Heart right ventricle (tissue), 16 donors: ENCODE data around the gene ABHD11. TPM values are rescaled to one million over a fixed set of nuclear protein-coding genes. Genes with fewer than 3 reads are reported as not detected.
A peak's percentile ranks its signal among the peaks of the same experiment; 100 is the strongest.

Experiments
- ATAC-seq, 8 donors: fragments of 200-7000 bp; cut with Tn5 transposase; one replicate each; pipeline ENCODE4 v1.9.1; 2020; ENCODE audit warnings: mild to moderate bottlenecking in 8 of 8, moderate library complexity in 8 of 8, moderate number of reproducible peaks in 1 of 8
- DNase-seq, 2 donors: peaks; one replicate each; pipeline ENCODE4 v3.0.0-alpha.2; 2020
- H3K27ac ChIP-seq, 10 donors: fragments of 200-600 bp; sonication (generic) in 2 of 10; one replicate each; pipeline versions ENCODE4 v1.5.0 to v1.8.0; 2020 to 2022; ENCODE audit warnings: mild to moderate bottlenecking in 3 of 10
- H3K27me3 ChIP-seq, 7 donors: fragments of 200-600 bp; one replicate each; pipeline ENCODE4 v1.8.0; 2021 to 2022; ENCODE audit warnings: mild to moderate bottlenecking in 2 of 7
- H3K36me3 ChIP-seq, 9 donors: fragments of 200-600 bp; sonication (generic) in 1 of 9; one replicate each; pipeline versions ENCODE4 v1.5.0 to v1.8.0; 2020 to 2022; ENCODE audit warnings: mild to moderate bottlenecking in 2 of 9
- H3K4me1 ChIP-seq, 9 donors: fragments of 200-600 bp; sonication (generic) in 1 of 9; one replicate each; pipeline versions ENCODE4 v1.5.0 to v1.8.0; 2020 to 2022; ENCODE audit warnings: mild to moderate bottlenecking in 4 of 9
- H3K4me3 ChIP-seq, 10 donors: fragments of 200-600 bp; sonication (generic) in 2 of 10; one replicate each; pipeline versions ENCODE4 v1.5.0 to v1.8.0; 2020 to 2022; ENCODE audit warnings: mild to moderate bottlenecking in 7 of 10, moderate library complexity in 2 of 10
- H3K9me3 ChIP-seq, 11 donors: fragments of 200-600 bp in 10 of 11; sonication (generic) in 2 of 11; one replicate each; pipeline versions ENCODE4 v1.5.0 to v1.8.0; 2013 to 2022; ENCODE audit warnings: mild to moderate bottlenecking in 2 of 11, control low read depth in 1 of 11, moderate library complexity in 1 of 11
- CTCF ChIP-seq, 9 donors: fragments of 200-600 bp; sonication (generic) in 2 of 9; IDR thresholded peaks; one replicate each; pipeline versions ENCODE4 v1.5.0 to v1.8.0; 2021 to 2022; ENCODE audit warnings: antibody characterized with exemption in 9 of 9, mild to moderate bottlenecking in 5 of 9, moderate library complexity in 1 of 9
- WGBS, 2 donors: extraction: QIAGEN DNeasy Blood & Tissue Kit; methylation state at CpG; one replicate each; pipeline ENCODE4 v1.1.7; 2013; ENCODE audit warnings: inconsistent platforms in 1 of 2; 5-methylcytosine and 5-hydroxymethylcytosine counted together
- intact Hi-C, 10 donors: fragments of 100-400 bp; cut with DNase I; formaldehyde crosslinking; loops; one replicate each; pipeline versions ENCODE4 v1.11.1 to v1.14.2; 2022
- polyA plus RNA-seq, 2 donors: library from polyadenylated mRNA; stranded (reverse); fragments of 200-250 nt; gene quantifications; one replicate each; pipeline ENCODE4 v1.2.3, GENCODE V29; 2013
- total RNA-seq, 10 donors: library from RNA; stranded (reverse); fragmentation: NEBNext Ultra II Directional in 3 of 10; extraction: Animal tissue kit (Norgen Biotek cat#: 25700) in 3 of 10; gene quantifications; one replicate each; pipeline versions ENCODE4 v1.2.1 to v1.2.4, GENCODE V29; 2021 to 2023
- donor health status: Arrhythmogenic right ventricular cardiomyopathy.
- donor health status: ischemic (EF 13 %, LVEDD 7.1; RV severe dilation, severe dysfunction).
- donor health status: healthy with polysubstance abuse.
- donor health status: DM: no; HTN: yes; CAD: no.
- donor health status: DM: no; HTN: no; CAD: no.
- donor health status: ischemic (EF 25% LVEDD 6.9; RV normal size, moderate dysfunction).
- donor health status: ischemic (EF 25% LVEDD 5.7; RV mildly dilated, moderate dysfunction).
- donor health status: healthy.
- donor health status: DM: yes; HTN: yes; CAD: no.
- donor health status: Ischemic cardiomyopathy.
- donor health status: ischemic (EF 35%, LVEDD 5.7; RV mildly dilated, moderate dysfunction).
- donor health status: nonischemic (EF 11% LVEDD 7.7; RV severe dilation, severe dysfunction).
- donor health status: DM: yes; HTN: yes; CAD: no.
- donor health status: PGD.
- donor health status: ischemic (EF 29% LVEDD 5.4; RV normal size, mild dysfunction).
- donor health status: nonischemic (EF 23%, LVEDD 6.1; RV moderate dilation, normal function).

The ABHD11 gene
- total and polyA plus RNA-seq, 12 donors: 20.0 to 36.8 (median 29.6) TPM

- intact Hi-C loops: no loop called here
- no peaks in the 10 kb centered on the region for H3K36me3 ChIP-seq
- peaks cover 13 to 82% (median 66%) of the 10 kb centered on the region in 7 donors for H3K27me3 ChIP-seq
- ATAC-seq: no peak
- H3K4me3 ChIP-seq: peak overlapping the region in 1 of 10 donors; percentile 7
- 61 to 63% methylated on average over 17 of the region's 17 CpGs for WGBS, 2 donors
- no peak for DNase-seq
- H3K9me3 ChIP-seq: no peaks in the 10 kb centered on the region
- peaks cover 0 to 19% (median 6%) of the 10 kb centered on the region in 9 donors for H3K4me1 ChIP-seq
- no peak for TF ChIP-seq CTCF (IDR thresholded peaks at IDR 0.05)
- H3K27ac ChIP-seq: no peak overlapping the region
These were observed 32.5 kb upstream of the ABHD11 start for GRCh38 chr7:73770860-73771670.

- 1 to 2% methylated on average over 75 to 82 of the region's 82 CpGs for WGBS, 2 donors
- Histone ChIP-seq H3K4me1 (peaks cover 0 to 19% (median 6%) of the 10 kb centered on the region in 9 donors), H3K36me3 (no peaks in the 10 kb centered on the region), H3K27ac (no peak within 1 kb of the TSS), H3K4me3 (peak within 1 kb of the TSS in 5 of 10 donors; percentile 5 to 18 (median 12)), H3K27me3 (peaks cover 13 to 87% (median 67%) of the 10 kb centered on the region in 7 donors), H3K9me3 (no peaks in the 10 kb centered on the region)
- intact Hi-C loops: no loop called here
- no peak for TF ChIP-seq CTCF (IDR thresholded peaks at IDR 0.05)
- ATAC-seq (peak in 3 of 8 donors; percentile 33 to 54 (median 49)), DNase-seq (no peak)
These were observed 31.6 kb upstream of the ABHD11 start, which contains the start of gene CLDN3 for GRCh38 chr7:73770002-73770859. Gene CLDN3 (minus strand): TSS chr7:73770270. CDS start chr7:73770049, 221 bp downstream.

DNA sequence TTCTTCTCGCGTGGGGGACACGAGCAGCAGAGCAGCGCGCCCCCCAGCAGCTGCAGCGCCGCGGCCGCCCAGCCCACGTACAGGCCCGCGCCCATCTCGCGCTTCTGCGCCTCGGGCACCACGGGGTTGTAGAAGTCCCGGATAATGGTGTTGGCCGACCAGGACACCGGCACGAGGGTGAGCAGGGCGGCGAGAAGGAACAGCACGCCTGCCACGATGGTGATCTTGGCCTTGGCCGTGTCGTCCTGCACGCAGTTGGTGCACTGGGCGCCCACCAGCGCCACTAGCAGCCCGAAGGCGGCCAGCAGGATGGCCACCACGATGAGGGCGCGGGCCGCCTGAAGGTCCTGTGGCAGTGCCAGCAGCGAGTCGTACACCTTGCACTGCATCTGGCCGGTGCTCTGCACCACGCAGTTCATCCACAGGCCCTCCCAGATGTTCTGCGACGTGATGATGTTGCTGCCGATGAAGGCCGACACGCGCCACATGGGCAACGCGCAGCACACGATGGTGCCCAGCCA lies 30.9 kb upstream of the ABHD11 start:
- no peak overlapping the region for H3K27ac ChIP-seq
- intact Hi-C loops: no loop called here
- WGBS, 2 donors: 14 to 19% methylated on average over 47 to 49 of the region's 49 CpGs
- no peaks in the 10 kb centered on the region for H3K9me3 ChIP-seq
- peak in 1 of 8 donors; percentile 11 for ATAC-seq
- no peaks in the 10 kb centered on the region for H3K36me3 ChIP-seq
- no peak for DNase-seq
- H3K27me3 ChIP-seq: peaks cover 13 to 86% (median 71%) of the 10 kb centered on the region in 7 donors
- peaks cover 0 to 19% (median 6%) of the 10 kb centered on the region in 9 donors for H3K4me1 ChIP-seq
- peak overlapping the region in 1 of 10 donors; percentile 18 for H3K4me3 ChIP-seq
- TF ChIP-seq CTCF (IDR thresholded peaks at IDR 0.05): no peak
